GM12878 (cell line): Measurements from ENCODE around the gene SIM1. TPM values are rescaled to one million over a fixed set of nuclear protein-coding genes. Genes with fewer than 3 reads are reported as not detected.

ENCODE experiments used
- ATAC-seq: fragments of 200-7000 bp; cut with Tn5 transposase; 3 replicates; pipeline ENCODE4 v1.9.1; 2020; ENCODE audit warnings: mild to moderate bottlenecking, moderate library complexity
- BruUV-seq: library from RNA; stranded (reverse); fragments of 400-500 nt; replicated peaks from 2 replicates; lab custom pipeline; 2021; lab: Mats Ljungman, UMichigan
- CTCF ChIA-PET: fragments of 300-600 bp; sonication (Branson Sonifier 250); formaldehyde crosslinking; extraction: SDS; loops from one replicate; lab custom pipeline; 2021; ENCODE audit warnings: inconsistent platforms; lab: Yijun Ruan, JAX
- POLR2A ChIA-PET: fragments of 350-600 bp; formaldehyde crosslinking; extraction: SDS; loops from one replicate; lab custom pipeline; 2021; ENCODE audit warnings: inconsistent platforms; lab: Charles Lee
- RAD21 ChIA-PET: fragments of 300-600 bp; sonication (Branson Sonifier 250); formaldehyde crosslinking; loops from one replicate; lab custom pipeline; 2023; ENCODE audit warnings: antibody characterized with exemption; ENCODE audit not compliant: unreplicated experiment; lab: Charles Lee
- SMC1A ChIA-PET: fragments of 300-600 bp; sonication (Branson Sonifier 250); formaldehyde crosslinking; loops from one replicate; lab custom pipeline; 2023; ENCODE audit not compliant: unreplicated experiment, uncharacterized antibody; lab: Charles Lee
- DNase-seq: peaks from one replicate; pipeline ENCODE4 v3.0.0-alpha.2; 2011; ENCODE audit warnings: low read depth, low spot score
- FAIRE-seq: peaks from 3 replicates; lab custom pipeline; 2011; peaks lifted over from hg19 to GRCh38; lab: Jason Lieb, UNC
- H2AFZ ChIP-seq: 2 replicates; pipeline ENCODE4 v1.6.0; 2011; ENCODE audit warnings: low read depth, low read length, control low read depth; ENCODE audit not compliant: control insufficient read depth
- H3K27ac ChIP-seq: 2 replicates; pipeline ENCODE4 v1.5.1; 2011; ENCODE audit warnings: control low read depth; ENCODE audit not compliant: control insufficient read depth, insufficient read depth
- H3K27me3 ChIP-seq, 2 experiments: replicated peaks in 1 of 2; 2 replicates each; pipeline versions ENCODE4 v1.6.0 to v1.6.1; 2011; ENCODE audit warnings: low read length in 1 of 2; ENCODE audit not compliant: control insufficient read depth in 2 of 2, insufficient read depth in 2 of 2
- H3K36me3 ChIP-seq, 2 experiments: 2 replicates each; pipeline ENCODE4 v1.5.1; 2011; ENCODE audit warnings: low read length in 1 of 2; ENCODE audit not compliant: control insufficient read depth in 2 of 2, insufficient read depth in 2 of 2
- H3K4me1 ChIP-seq: 2 replicates; pipeline ENCODE4 v1.6.1; 2011; ENCODE audit warnings: mild to moderate bottlenecking, low read length, moderate library complexity, mixed read lengths; ENCODE audit not compliant: control insufficient read depth, insufficient read depth
- H3K4me2 ChIP-seq: 2 replicates; pipeline ENCODE4 v1.6.0; 2011; ENCODE audit warnings: control low read depth; ENCODE audit not compliant: control insufficient read depth, insufficient read depth
- H3K4me3 ChIP-seq: fragments of 200-600 bp; sonication (generic); 2 replicates; pipeline ENCODE4 v1.5.1; 2016
- H3K79me2 ChIP-seq: 2 replicates; pipeline ENCODE4 v1.6.0; 2011; ENCODE audit warnings: low read length; ENCODE audit not compliant: control insufficient read depth, insufficient read depth
- H3K9ac ChIP-seq: 2 replicates; pipeline ENCODE4 v1.8.0; 2011; ENCODE audit warnings: low read length, control low read depth, mixed read lengths; ENCODE audit not compliant: control insufficient read depth, insufficient read depth
- H3K9me3 ChIP-seq: replicated peaks from 3 replicates; pipeline ENCODE4 v1.5.1; 2011; ENCODE audit warnings: mild to moderate bottlenecking, low read length; ENCODE audit not compliant: control insufficient read depth, insufficient read depth
- H4K20me1 ChIP-seq: 2 replicates; pipeline ENCODE4 v1.6.0; 2011; ENCODE audit not compliant: control insufficient read depth, insufficient read depth
- ATF7 ChIP-seq: fragments of 450-650 bp; IDR thresholded peaks from 2 replicates; pipeline ENCODE4 v1.6.1; 2016; ENCODE audit warnings: low read depth, mild to moderate bottlenecking
- BACH1 ChIP-seq: fragments of 450-650 bp; IDR thresholded peaks from 2 replicates; pipeline ENCODE4 v1.6.1; 2017; ENCODE audit warnings: mild to moderate bottlenecking, borderline replicate concordance
- BHLHE40 ChIP-seq, 2 experiments: fragments of 450-650 bp in 1 of 2; IDR thresholded peaks; 2 replicates each; pipeline ENCODE4 v1.6.1; 2011 to 2017; ENCODE audit warnings: low read depth in 2 of 2, borderline replicate concordance in 1 of 2, improper control_type of control experiment in 1 of 2, low read length in 1 of 2, mild to moderate bottlenecking in 1 of 2
- ELK1 ChIP-seq: IDR thresholded peaks from 2 replicates; pipeline ENCODE4 v1.6.1; 2012; ENCODE audit warnings: low read depth, low read length, improper control_type of control experiment
- FOXM1 ChIP-seq: IDR thresholded peaks from 2 replicates; pipeline ENCODE4 v1.6.1; 2012; ENCODE audit warnings: low read depth, mild to moderate bottlenecking, inconsistent platforms, low read length, moderate library complexity
- IRF5 ChIP-seq: fragments of 450-650 bp; IDR thresholded peaks from 2 replicates; pipeline ENCODE4 v1.6.1; 2017; ENCODE audit warnings: borderline replicate concordance
- JUND ChIP-seq: IDR thresholded peaks from 2 replicates; pipeline ENCODE4 v1.6.1; 2012; ENCODE audit warnings: low read depth, mild to moderate bottlenecking, low read length, improper control_type of control experiment, moderate library complexity
- MEF2A ChIP-seq: IDR thresholded peaks from 2 replicates; pipeline ENCODE4 v1.6.1; 2011; ENCODE audit warnings: low read depth, mild to moderate bottlenecking, low read length, moderate library complexity; ENCODE audit not compliant: insufficient read depth
- MTA2 ChIP-seq: fragments of 450-650 bp; IDR thresholded peaks from 2 replicates; pipeline ENCODE4 v1.6.1; 2016; ENCODE audit warnings: low read depth, mild to moderate bottlenecking, moderate library complexity
- MYC ChIP-seq: IDR thresholded peaks from 2 replicates; pipeline ENCODE4 v1.6.1; 2011; ENCODE audit warnings: mild to moderate bottlenecking, low read length, moderate library complexity, inconsistent platforms; ENCODE audit not compliant: insufficient read depth, insufficient replicate concordance, insufficient read length, severe bottlenecking
- NFYB ChIP-seq: IDR thresholded peaks from 2 replicates; pipeline ENCODE4 v1.6.1; 2011; ENCODE audit warnings: low read depth, mild to moderate bottlenecking, low read length, improper control_type of control experiment, moderate library complexity; ENCODE audit not compliant: insufficient read depth
- PKNOX1 ChIP-seq: fragments of 450-650 bp; IDR thresholded peaks from 2 replicates; pipeline ENCODE4 v1.6.1; 2016; ENCODE audit warnings: mild to moderate bottlenecking
- PRDM15 ChIP-seq: fragments of 450-650 bp; formaldehyde crosslinking; IDR thresholded peaks from 2 replicates; pipeline ENCODE4 v1.4.0; 2020; ENCODE audit warnings: mild to moderate bottlenecking, moderate library complexity
- SMC3 ChIP-seq: IDR thresholded peaks from 2 replicates; pipeline ENCODE4 v1.6.1; 2011; ENCODE audit warnings: low read length, improper control_type of control experiment, borderline replicate concordance
- WGBS: methylation state at CpG from one replicate; pipeline ENCODE4 v1.1.6; 2016; ENCODE audit warnings: low lambda C conversion rate; ENCODE audit not compliant: insufficient replicate concordance, insufficient coverage; ENCODE audit errors: missing lambda C conversion rate; 5-methylcytosine and 5-hydroxymethylcytosine counted together
- in situ Hi-C: fragments of 300-500 bp; cut with MboI; formaldehyde crosslinking; loops from 9 replicates; pipeline ENCODE4 v1.14.3; 2018; ENCODE audit warnings: mixed read lengths
- intact Hi-C: fragments of 100-400 bp; cut with micrococcal nuclease; formaldehyde crosslinking; loops from one replicate; pipeline ENCODE4 v1.14.2; 2022; ENCODE audit not compliant: unreplicated experiment
- polyA plus RNA-seq, 11 experiments: library from polyadenylated mRNA; depleted of rRNA in 4 of 11; unstranded in 6 of 11; stranded (reverse) in 5 of 11; fragments of >200 nt; fragmentation: Nextera tagmentation in 4 of 11; fragmentation: Illumina TruSeq in 1 of 11; extraction: Ambion mirVana in 4 of 11; extraction: Trizol in 1 of 11; gene quantifications; 1 replicate in 1 of 11; 2 replicates in 10 of 11; pipeline versions ENCODE4 v1.2.1 to v1.2.3, GENCODE V29; 2011 to 2016; ENCODE audit warnings: inconsistent platforms in 2 of 11, missing spikeins in 2 of 11, low read depth in 1 of 11
- total RNA-seq, 4 experiments: library from RNA; depleted of rRNA in 3 of 4; stranded (reverse); fragments of >200 nt in 3 of 4; fragmentation: Illumina TruSeq in 1 of 4; extraction: Trizol in 1 of 4; gene quantifications; 2 replicates each; pipeline versions ENCODE4 v1.2.1 to v1.2.3, GENCODE V29; 2013 to 2021

The SIM1 gene
- total and polyA plus RNA-seq, 10 of the 15 experiments (the other 5 are each of a cell fraction or from before 2014, with no cell fraction given) = not detected

- no peak for TF ChIP-seq PRDM15 (CRISPR knock-in tag)
- TF ChIP-seq ATF7 = no peak
- TF ChIP-seq ELK1 = no peak
- TF ChIP-seq MYC = no peak
These were observed 7.3 kb downstream of the SIM1 start (continued) for GRCh38 chr6:100457311-100457990.

GRCh38 chr6:100456908-100457235 is 7.8 kb downstream of the SIM1 start:
- no peak overlapping the region for H3K9ac ChIP-seq
- no peak overlapping the region for H3K4me3 ChIP-seq
- peaks cover 3% of the 10 kb centered on the region; the same call in 2 of the 3 replicates for H3K9me3 ChIP-seq
- ATAC-seq (no peak), DNase-seq (no peak), FAIRE-seq (no peak)
- ChIA-PET CTCF (interaction anchor here (1.0 kb wide), 1 partner anchor 350 kb away, joined by 4 read pairs; no protein-coding TSS in a partner anchor), RAD21 (interaction anchor here (0.6 kb wide), 1 partner anchor 297 kb away, joined by 3 read pairs; no protein-coding TSS in a partner anchor), SMC1A (interaction anchor here (1.1 kb wide), 1 partner anchor 281 kb away, joined by 3 read pairs; no protein-coding TSS in a partner anchor), POLR2A (no interaction called here)
- no peak overlapping the region for H2AFZ ChIP-seq
- BruUV-seq = no TSS peak
- no peaks in the 10 kb centered on the region for H3K79me2 ChIP-seq
- H3K4me2 ChIP-seq = no peak overlapping the region
- WGBS = 40% methylated on average over 8 of the region's 8 CpGs
- H3K27ac ChIP-seq = no peak overlapping the region
- H3K36me3 ChIP-seq = no peaks in the 10 kb centered on the region
- intact Hi-C loops = no loop called here
- H3K27me3 ChIP-seq = peaks cover 21 to 48% of the 10 kb centered on the region in 2 experiments
- H4K20me1 ChIP-seq = no peaks in the 10 kb centered on the region
- H3K4me1 ChIP-seq = no peaks in the 10 kb centered on the region
- in situ Hi-C loops = no loop called here
- TF ChIP-seq MTA2 = no peak
- no peak for TF ChIP-seq BACH1
- TF ChIP-seq NFYB = no peak
- TF ChIP-seq MEF2A = no peak
- TF ChIP-seq FOXM1 = no peak
- no peak for TF ChIP-seq PKNOX1
- TF ChIP-seq SMC3 = no peak
- no peak for TF ChIP-seq BHLHE40 (IDR thresholded peaks at IDR 0.05; ENCODE audit: borderline replicate concordance in 1 of 2, low read depth in 2 of 2, low read length in 1 of 2)
- no peak for TF ChIP-seq JUND
- no peak for TF ChIP-seq IRF5
